A204.1 (cell line): ENCODE measurements around the gene SMCR8.
"Not testable (repeated sequence)": the region's sequence is repeated elsewhere in the genome, so short reads cannot be mapped to it uniquely, and the experiment has no call there.

Source experiments
- FAIRE-seq: peaks from 2 replicates; lab custom pipeline; 2012; peaks lifted over from hg19 to GRCh38; lab: Jason Lieb, UNC

SMCR8 gene

DNA sequence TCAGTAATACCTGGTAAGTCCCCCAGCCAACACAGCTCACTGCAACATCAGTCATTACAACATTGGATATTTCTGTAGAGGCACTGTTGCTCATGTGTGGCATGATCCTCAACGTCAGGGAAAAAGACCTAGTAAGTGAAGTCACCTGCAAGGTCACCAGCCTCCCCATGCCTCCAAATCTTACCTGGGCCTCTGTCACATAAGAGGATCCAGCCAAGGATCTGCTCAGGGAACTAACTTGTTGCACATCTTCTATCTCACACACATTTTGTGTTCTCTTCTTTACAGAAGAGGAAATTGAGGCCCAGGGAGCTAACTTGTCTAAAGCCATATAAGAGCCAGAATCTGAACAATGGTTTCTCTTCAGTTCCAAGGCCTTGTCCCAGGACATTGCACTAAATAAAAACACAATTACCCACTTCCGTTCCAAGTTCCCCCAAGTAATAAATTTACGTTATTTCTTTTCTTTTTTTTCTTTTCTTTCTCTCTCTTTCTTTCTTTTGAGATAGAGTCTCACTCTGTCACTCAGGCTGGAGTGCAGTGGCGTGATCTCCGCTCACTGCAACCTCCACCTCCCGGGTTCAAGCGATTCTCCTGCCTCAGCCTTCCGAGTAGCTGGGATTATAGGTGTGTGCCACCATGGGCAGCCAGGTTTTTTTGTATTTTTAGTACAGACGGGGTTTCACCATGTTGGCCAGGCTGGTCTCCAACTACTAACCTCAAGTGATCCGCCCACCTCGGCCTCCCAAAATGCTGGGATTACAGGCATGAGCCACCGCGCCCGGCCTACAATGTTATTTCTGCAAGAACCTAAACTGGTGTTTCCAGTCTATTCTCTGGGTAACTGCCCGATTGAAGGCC, 47.0 kb downstream of the SMCR8 start:
- FAIRE-seq: no peak

DNA sequence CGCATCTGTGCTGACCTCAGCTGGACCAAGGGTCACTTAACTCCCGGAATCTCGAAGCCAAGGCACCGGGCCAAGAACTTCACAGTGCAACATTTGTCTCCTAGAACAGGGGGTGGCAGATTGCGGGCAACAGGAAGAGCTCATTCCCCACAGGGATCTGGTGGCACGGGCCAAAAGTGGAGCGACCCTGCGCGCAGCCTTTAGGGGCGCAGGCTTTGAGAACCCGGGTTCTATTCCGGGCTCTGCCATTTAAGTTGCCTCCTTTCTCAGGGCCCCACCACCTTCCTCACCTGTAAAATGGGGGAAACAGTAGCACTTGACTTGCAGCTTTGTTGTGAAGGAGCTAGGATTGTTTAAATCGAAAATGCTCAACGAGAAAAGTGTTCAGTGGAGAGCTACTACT, 47.6 kb downstream of the SMCR8 start:
- FAIRE-seq: no peak

DNA sequence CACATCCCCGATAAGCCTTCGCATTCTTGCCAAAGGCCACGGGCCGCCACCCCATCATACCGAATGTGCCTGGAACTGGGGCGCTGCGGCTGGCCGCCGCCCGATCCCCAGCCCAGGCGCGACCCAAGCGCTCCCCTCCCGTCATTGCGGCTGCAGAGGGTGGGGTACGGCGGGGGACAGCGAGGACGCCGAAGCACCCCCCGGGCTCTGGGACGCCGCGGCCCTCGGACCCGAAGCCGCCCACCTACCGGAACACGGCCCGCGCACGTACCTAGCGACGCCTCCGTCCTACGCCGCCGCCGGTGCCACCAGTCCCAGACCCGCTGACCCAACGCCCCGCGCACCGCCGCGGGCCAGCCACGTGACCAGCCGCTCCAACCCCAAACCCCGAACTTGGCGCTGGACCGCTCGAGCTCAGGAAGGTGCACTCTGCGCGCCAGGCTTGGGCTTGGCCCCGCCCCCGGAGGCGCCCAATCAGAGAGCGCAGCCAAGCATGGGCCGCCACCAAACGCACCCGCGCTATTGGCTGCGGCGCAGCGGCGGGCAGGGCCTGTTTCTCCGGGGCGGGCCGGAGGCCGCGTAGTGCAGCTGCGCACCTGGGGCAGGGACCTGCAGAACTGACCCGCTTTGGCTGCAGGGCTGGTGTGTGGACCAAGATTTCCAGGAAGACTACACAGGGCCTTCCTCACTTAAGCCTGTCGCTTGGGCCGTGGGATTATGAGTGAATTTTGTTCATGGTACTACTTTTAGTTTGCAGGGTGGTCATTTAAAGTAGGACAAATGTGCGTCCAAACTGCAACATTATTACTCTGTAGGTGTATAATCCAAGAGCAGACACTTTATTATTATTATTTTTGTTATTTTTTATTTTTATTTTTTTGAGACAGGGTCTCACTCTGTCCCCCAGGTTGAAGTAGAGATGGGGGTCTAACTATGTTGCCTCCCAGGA, 48.3 kb downstream of the SMCR8 start, which contains the start of gene SHMT1:
SHMT1 (minus strand) TSS at position 450 of the 949 bp plus-strand sequence. CDS start 7,569 bp downstream, outside the sequence.
- FAIRE-seq: peak; percentile 73

DNA sequence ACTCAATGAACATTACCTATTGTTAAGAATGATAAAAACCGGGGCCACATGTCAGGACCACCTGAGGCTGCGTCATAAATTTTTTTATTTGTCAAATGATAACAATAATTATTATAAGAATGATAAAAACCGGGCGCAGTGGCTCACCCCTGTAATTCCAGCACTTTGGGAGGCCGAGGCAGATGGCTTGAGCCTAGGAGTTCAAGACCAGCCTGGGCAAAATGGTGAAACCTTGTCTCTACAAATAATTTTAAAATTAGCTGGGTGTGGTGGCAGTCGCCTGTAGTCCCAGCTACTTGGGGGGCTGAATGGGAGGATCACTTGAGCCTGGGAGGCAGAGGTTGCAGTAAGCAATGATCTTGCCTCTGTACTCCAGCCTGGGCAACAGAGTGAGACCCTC, 49.1 kb downstream of the SMCR8 start:
- no peak for FAIRE-seq

DNA sequence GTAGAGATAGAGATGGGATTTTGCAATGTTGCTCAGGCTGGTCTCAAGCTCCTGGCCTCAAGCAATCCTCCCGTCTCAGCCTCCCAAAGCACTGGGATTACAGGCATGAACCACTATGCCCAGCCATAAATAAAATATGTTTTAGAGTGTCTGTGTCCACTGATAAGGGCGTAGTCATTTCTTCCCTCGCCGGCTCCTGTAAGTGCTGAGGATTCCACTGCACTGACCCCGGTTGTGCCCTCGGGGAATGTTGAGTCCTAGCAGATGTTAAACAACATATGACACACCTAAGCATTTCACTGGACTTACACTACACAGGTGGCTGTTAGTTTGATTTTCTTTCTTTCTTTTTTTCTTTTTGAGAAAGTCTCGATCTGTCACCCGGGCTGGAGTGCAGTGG, 53.9 kb downstream of the SMCR8 start:
- FAIRE-seq: no peak

DNA sequence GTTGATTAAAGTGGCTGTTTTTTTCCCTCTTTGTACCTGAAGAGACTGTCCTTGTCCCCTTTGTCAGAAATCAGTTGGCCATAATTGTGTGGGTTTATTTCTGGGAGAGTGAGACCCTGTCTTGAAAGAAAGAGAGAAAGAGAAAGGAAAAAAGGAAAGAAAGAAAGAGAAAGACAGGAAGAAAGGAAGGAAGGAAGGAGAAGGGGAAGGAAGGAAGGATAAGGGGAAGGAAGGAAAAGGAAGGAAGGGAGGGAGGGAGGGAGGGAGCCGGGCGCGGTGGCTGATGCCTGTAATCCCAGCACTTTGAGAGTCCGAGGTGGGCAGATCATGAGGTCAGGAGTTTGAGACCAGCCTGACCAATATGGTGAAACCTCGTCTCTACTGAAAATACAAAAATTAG, 55.7 kb downstream of the SMCR8 start:
- no peak for FAIRE-seq

DNA sequence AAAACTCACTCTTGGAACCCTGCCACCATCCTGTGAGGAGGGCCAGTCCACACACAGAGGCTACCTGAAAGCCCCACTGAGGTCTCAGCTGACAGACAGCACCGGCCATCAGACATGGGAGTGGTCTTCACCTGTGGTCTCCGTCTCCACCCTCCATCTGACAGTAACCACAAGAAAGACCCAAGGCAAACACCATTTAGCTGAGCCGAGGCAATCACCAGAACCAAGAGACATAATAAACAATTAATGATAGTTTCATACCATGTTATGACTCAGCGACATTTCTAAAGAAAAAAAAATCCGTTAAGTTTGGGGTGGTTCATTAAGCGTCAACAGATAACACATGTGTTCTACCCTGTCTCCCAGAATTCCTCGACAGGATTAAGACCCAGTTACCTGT, 56.4 kb downstream of the SMCR8 start:
- no peak for FAIRE-seq

DNA sequence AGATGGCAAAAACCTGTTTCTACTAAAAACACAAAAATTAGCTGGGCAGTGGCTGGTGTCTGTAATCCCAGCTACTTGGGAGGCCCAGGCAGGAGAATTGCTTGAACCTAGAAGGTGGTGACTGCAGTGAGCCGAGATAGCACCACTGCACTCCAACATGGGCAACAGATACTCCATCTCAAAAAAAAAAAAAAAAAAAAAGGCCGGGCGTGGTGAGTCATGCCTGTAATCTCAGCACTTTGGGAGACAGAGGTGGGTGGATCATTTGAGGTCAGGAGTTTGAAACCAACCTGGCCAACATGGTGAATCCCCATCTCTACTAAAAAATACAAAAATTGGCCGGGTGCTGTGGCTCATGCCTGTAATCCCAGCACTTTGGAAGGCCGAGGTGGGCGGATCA, 58.1 kb downstream of the SMCR8 start:
- not testable (repeated sequence) for FAIRE-seq

DNA sequence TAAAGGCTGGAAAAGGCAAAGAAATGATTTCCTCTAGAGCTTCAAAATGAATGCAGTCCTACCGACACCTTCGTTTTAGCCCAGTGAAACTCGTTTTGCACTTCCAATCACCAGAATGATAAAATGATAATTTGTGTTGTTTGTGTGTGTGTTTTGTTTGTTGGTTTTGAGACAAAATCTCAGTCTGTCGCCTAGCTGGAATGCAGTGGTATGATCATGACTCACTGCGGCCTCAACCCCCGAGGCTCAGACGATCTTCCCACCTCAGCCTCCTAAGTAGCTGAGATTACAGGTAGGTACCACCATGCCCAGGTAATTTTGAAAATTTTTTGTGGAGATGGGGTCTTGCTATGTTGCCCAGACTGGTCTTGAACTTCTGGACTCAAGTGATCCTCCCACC, 59.1 kb downstream of the SMCR8 start:
- FAIRE-seq: no peak
